ENCODE data around the gene CYP1A2.
"Not testable (repeated sequence)": the region's sequence is repeated elsewhere in the genome, so short reads cannot be mapped to it uniquely, and the experiment has no call there.

Gene CYP1A2, protein sequence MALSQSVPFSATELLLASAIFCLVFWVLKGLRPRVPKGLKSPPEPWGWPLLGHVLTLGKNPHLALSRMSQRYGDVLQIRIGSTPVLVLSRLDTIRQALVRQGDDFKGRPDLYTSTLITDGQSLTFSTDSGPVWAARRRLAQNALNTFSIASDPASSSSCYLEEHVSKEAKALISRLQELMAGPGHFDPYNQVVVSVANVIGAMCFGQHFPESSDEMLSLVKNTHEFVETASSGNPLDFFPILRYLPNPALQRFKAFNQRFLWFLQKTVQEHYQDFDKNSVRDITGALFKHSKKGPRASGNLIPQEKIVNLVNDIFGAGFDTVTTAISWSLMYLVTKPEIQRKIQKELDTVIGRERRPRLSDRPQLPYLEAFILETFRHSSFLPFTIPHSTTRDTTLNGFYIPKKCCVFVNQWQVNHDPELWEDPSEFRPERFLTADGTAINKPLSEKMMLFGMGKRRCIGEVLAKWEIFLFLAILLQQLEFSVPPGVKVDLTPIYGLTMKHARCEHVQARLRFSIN

DNA sequence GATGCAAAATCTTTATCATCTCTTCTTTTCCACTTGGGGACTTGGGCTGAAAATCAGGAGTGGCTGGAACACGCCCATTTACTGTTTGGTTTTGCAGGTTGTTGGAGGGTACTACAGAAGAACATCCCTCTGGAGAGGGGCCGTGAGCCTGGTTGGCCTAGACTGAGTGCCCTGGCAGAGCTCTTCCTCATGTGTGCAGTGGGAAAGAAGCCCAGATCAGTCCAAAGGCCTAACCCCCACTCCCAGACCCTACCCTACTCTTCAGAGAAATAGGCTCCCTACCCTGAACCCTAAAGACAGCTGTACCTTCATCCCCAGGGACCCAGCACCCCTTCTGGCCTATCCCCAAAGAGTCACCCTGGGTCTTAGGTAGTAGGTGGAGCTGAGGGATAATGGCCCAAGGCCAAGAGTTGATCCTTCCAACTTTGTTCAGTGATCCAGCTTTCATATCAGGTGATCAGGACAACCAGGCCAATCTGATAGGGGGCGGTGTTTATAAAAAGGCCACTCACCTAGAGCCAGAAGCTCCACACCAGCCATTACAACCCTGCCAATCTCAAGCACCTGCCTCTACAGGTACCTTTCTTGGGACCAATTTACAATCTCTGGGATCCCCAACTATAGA lies at the start of gene CYP1A2:
Gene CYP1A2 (plus strand): TSS at position 524 of the 625 bp plus-strand sequence. CDS start 894 bp downstream, outside the sequence.
- no peak for DNase-seq

DNA sequence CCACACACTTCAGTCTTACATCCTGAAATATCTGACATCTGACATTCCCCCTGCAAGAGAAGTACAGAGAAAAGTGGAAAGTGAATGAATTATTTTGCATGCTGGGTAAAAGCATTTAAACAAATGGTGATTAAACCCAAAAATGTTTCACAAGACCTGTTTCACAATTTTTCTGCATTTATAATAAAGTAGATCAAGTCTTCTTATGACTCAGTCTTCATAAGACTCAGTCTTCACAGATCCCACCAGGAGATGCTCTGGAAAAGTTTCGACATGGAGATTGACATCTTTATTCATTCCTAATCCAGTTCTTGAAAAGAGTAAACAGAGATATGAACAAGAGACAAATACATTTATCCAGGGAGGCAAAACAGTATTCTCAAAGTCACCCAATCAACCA lies 39.6 kb upstream of the CYP1A2 start:
- DNase-seq: no peak

DNA sequence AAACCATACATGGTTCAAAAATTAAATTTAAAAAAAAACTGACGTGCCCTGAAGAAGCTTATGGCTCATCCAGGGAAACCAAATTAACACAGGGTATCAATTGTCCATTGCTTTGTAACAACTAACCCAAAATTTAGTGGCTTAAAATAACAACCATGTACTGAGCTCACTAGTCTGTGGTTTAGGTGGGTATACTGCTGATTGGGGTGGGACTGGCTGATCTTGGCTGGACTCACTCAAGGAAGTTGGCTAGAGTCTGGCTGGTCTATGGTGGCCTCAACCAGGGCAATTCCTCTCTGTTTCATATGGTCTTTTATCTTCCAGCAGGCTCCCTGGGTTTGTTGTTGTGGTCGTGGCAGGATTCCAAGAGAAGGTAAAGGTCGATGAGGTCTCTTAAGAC lies 38.8 kb upstream of the CYP1A2 start:
- no peak for DNase-seq

DNA sequence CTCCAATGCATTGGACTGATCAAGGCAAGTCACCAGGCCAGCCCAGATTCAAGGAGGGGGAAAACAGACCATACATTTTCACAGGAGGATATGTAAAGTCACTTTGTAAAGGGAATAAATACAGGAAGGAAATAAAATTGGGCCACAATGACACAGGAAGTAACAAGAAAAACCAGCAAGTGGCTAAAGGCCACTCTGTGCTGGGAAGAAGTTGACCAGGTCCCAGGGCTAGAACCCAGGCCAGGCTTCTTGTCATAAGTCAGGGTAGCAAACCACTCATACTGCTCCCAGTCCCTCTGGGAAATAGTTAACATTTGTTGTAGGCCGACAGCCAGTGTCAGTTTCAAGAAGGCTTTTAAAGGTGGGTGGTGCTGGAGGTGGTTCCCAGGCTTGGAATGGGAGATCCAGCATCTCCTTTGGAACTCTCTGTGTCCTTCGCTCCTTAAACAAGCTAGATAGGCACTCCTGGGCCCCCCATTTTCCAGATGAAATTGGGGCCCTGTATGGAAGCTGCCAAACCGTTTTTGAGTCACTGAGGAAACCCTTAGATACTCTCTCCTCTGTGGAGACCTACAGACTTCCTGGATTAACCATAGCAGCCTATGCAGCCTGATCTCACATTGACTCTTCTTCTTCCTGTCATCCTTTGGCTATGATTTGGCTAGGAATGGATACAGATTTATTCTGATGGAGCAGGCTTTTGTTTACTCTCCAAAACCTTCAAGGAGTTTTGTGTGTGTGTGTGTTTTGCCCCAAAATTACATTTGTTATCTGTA lies 38.1 kb upstream of the CYP1A2 start:
- no peak for DNase-seq

DNA sequence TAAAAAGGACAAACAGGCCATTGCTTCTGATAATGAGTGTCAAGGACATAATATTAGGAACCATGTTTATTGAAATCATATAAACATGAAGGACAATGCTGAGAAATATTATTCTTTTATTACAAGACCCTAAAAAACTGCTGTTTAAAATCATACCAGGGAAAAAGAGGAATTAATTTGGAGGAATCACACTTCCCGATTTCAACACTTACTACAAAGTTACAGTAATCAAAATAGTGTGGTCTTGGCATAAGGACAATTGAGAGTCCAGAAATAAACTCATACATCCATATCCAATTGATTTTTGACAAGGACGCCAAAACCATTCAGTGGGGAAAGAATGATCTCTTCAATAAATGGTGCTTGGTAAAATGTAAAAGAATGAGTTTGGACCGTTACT lies 36.3 kb upstream of the CYP1A2 start:
- DNase-seq: no peak

DNA sequence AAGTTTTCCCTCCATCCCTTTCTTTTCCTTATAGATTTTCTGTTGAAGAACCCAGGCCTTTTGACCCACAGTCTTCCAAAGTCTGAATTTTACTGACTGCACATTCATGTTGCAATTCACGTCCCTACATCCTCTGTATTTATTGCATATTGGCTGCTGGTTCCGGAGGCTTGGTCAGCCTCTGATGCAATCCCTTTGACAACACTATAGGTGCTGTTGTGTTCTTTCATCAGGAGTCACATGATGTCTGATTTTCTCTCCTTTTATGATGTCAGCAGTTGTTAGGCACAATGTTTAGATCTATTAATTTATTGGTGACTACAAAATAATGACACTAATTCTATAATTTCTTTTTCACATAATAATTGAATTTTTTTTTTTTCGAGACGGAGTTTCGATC lies 32.0 kb upstream of the CYP1A2 start:
- DNase-seq: no peak

DNA sequence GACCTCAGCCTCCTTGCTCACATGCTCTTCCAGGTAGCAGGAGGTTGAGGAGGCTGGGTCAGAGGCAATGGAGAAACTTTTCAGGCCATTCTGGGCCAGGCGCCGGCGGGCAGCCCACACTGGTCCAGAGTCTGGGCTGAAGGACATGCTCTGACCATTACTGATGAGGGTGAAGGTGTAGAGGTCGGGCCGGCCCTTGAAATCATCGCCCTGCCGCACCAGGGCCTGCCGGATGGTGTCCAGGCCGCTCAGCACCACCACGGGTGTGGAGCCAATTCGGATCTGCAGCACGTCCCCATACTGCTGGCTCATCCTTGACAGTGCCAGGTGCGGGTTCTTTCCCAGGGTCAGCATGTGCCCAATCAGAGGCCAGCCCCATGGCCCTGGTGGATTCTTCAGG lies 26.1 kb upstream of the CYP1A2 start:
- no peak for DNase-seq

DNA sequence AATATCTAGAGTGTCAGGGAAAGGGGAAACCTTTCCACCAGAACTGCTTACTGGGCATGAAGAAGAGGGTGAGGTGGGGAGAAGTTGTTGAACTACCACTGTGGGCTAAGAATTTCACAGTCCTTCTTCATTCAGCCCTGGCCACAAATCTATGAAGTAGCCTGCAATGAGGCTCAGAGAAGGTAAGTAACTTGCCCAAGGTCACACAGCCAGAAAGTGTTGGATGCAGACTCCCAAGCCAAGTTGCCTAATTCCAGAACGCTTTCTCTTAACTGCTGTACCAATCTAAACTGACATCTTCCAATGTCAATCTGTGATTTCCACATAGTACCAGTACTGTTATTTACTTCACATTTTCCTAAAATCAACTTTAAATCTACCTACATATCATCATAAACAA lies 25.5 kb upstream of the CYP1A2 start:
- no peak for DNase-seq

DNA sequence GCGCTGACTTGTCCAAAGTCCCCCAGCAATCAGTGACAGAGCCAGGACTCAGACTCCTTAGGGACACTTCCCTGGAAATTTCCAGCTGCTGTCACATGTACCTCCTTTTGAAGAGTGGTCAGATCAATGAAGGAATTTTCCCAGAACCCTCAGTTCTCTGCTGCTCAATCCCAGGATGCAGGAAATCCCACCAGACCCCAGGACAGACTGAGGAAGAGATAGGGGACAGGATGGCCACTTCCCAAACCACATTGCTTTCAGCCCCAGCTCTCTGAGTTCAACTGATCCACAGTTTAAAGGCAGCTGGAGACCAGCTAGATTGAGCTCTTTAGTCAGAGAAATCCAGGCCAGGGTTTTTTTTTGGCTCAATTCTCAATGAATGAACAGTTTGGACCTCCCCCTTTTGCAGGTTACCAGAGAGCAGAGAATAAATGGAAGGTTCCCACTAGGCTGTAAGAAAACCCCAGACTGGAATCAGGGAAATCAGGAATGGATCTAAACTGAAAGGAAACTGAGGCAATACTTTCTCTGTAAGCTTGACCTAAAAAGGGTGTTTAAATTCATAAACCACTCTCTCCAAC lies 24.8 kb upstream of the CYP1A2 start:
- no peak for DNase-seq

DNA sequence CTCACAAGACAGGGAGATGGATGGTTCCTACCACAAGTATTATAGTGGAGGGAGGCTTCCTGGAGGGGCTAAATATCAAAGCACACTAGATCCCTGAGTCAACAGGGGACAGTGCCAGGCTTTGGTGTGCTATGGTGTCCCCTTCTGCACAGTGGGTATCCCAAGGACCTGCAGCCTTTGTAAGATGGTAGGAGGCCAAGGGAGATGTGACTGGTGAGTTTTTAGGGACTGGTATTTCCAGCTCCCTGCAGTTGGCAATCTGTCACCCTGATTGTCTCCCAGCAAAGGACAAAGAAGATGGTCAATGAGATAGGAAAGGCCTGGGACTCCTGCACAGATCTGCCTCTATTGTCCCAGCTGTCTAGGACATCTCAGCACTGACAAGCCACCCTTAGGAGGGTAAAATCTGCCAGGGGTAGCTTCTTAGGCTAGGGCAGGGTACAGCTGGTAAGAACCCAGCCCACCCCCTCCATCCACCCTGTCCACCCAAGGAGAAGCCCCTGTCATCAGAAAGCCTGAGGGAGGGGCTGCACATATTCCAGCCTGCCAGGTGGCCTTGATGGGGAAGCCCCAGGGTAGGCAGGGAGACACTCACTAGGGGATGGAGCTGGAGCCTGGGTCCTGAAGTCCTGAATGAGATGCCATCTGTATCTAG lies 23.9 kb upstream of the CYP1A2 start:
- no peak for DNase-seq

DNA sequence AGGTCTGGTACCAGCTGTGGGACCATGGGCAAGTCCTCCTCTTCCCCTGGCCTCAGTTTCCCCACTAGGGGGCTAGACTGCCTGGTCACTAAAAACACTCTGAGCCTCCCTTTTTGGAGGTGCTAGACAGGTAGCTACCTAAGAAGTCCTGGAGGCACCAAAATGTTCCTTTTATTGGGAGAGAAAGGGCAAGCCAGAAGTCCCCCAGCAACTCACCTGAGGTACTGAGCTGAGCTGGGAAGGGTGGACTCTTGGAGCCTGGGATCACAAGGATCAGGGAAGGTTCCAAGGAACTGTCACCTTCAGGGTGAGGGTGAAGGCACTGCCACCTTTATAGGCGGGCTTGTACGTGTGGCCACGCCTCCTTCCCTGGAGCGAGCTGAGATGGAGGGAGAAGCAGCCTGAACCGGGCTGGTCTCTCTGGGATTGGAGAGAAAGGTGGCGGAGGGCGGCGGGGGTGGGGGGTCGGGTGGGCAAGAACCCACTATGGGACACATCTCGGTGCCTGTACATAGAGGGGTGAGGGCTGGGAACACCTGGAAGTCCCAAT lies 23.3 kb upstream of the CYP1A2 start, which contains the start of gene CYP1A1:
Gene CYP1A1 (minus strand): TSS at position 304 of the 550 bp plus-strand sequence. CDS start 2,431 bp downstream, outside the sequence.
- DNase-seq: peak; percentile 60

DNA sequence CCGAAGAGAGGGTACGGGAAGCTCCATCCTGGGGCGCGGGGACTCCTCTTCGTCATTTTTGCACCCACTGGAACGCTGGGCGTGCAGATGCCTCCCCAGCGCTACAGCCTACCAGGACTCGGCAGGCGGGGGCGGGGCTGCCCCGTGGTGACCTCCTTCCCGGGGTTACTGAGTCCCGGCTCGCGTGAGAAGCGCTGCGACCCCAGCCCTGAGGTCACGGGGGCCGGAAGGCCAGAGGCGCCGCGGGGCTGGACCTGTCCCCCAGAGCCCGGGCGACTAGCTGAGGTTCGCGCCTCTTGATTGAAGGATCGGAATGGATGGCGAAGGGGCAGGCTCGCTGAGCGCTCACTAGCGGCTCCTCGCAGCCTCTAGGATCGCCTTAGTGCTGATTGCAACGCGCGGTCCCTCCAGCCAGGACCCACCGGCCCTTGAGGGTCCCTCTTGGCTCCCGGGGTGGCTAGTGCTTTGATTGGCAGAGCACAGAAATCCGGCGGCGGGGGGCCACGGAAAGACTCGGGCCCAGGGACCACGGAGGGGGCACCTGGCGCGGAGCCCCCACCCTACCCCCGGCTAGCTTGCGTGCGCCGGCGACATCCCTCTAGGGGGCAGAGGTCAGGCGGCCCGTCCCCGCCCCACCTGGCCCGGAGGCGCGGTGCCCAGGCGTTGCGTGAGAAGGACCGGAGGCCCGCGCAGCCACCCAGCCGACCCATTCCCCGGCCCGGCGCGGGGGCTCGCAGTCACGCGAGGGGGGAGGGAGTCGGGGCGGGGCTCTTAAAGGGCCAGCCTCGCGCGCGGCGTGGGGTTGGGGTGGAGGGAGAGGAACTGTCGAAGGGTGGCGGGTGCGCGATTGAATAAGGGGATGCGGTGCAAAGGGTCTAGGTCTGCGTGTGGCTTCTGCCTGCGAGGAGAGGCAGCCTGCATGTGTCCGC lies 22.5 kb upstream of the CYP1A2 start:
- peak; percentile 72 for DNase-seq

DNA sequence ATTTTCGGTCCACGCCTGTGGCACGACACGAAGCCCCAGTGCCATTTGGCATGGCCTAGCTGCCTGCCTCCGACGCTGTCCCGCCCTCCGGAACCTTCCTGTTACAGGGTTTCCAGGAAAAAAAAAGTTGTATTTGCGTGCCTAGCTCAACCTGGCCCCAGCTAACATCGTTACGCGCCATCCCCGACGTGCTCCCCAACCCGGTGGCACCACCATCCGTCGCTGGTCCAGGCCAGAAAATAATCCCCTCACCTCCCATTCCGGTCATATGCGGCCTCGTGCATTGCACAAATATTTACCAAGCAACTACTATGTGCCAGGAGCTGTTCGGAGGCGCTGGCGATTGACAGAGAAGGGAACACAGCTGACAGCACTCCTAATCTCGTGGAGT lies 21.9 kb upstream of the CYP1A2 start:
- DNase-seq: no peak

DNA sequence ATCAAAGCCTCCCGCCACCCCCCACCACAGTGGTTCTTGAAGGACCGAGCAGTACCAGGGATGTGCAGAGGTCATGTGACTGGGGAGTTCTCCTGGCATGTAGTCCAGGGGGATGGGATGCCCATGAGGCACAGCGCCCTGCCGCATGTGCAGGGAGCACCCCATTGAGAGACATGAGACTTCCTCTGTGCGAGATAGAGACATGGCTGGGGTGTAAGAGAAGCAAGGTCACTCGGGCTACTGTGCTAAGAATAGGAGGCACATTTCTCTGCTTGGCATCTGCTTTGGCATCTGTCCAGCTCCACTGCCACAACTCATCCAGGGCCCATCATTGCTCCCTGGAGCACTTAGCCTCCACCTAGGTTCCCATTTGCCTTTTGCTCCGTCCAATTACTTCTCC lies 20.9 kb upstream of the CYP1A2 start:
- DNase-seq: no peak

DNA sequence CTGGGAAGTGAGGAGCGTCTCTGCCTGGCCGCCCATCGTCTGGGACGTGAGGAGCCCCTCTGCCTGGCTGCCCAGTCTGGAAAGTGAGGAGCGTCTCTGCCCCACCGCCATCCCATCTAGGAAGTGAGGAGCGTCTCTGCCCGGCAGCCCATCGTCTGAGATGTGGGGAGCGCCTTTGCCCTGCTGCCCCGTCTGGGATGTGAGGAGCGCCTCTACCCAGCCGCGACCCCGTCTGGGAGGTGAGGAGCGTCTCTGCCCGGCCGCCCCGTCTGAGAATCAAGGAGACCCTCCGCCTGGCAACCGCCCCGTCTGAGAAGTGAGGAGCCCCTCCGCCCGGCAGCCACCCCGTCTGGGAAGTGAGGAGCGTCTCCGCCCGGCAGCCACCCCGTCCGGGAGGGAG lies 19.9 kb upstream of the CYP1A2 start:
- DNase-seq: not testable (repeated sequence)

DNA sequence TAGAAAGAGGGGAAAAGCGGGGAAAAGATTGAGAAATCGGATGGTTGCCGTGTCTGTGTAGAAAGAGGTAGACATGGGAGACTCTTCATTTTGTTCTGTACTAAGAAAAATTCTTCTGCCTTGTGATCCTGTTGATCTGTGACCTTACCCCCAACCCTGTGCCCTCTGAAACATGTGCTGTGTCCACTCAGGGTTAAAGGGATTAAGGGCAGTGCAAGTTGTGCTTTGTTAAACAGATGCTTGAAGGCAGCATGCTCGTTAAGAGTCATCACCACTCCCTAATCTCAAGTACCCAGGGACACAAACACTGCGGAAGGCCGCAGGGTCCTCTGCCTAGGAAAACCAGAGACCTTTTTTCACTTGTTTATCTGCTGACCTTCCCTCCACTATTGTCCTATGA lies 19.3 kb upstream of the CYP1A2 start:
- DNase-seq: not testable (repeated sequence)

DNA sequence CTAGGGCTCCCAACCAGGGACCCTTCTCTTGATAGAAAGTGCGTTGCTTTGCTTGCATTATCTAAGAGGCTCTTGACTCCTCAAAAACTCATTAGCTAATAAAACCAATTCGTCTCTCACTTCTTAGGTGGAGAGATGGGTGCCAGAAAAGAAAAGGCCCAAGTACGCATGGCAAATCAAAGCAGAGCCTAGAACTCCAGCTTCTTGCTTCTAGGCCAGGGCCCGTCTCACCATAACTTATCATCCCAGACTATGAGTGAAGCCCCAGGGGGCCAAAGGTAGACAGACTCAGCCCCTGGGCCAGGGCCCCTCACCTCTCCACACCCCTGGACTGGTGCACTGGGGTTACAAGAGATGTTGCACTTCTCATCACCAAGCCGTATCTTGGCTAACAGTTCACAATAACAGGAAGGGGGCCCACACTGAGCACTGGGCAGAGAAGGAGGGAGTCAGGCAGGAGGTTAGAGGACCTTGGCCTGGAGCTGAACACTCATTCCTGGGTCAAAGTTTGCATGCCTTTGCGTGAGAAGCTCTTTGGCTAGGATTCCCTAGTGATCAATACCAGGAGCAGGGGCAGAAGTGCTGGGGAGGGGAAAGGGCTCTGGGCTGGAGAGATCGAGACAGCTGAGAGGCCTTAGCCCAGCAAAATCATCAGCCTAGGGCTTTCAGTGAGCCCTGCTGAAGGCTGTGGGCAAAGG lies 17.9 kb upstream of the CYP1A2 start:
- no peak for DNase-seq

DNA sequence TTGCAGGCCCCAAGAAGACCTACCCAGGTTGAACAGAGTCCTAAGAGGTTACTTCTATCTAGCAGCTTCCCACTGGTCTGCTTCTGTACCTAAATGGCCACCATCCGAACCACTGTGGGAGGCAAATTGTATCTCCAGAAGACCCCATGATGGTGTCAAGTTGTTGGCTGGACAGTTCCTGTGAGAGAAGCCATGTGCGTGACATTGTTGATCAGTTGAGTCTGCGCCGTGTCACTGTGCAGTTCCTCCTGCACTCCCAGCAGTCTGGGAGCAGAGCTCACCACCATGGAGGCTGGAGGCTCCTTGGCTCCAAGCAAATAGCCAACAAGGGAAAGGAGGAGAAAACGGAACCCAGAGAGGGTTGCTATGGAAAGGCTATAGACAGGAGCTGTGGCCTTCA lies 15.8 kb upstream of the CYP1A2 start:
- no peak for DNase-seq

DNA sequence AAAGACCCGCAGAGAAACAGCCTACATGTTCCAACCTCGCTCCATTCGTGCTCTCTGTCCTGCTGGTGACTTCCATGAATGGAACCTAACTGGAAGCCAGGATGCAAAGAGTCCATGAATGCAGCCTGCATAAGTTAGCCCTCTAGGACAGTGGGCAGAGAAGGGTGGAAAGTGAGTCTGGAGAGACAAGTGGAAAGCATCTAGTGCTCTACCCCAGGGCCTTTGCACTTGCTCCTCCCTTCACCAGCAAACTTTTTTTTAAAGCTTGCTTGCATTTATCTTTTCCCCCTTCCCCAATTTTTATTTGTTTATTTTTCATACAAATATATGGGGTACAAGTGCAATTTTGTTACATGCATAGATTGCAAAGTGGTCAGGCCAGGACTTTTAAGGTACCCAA lies 15.4 kb upstream of the CYP1A2 start:
- DNase-seq: no peak

DNA sequence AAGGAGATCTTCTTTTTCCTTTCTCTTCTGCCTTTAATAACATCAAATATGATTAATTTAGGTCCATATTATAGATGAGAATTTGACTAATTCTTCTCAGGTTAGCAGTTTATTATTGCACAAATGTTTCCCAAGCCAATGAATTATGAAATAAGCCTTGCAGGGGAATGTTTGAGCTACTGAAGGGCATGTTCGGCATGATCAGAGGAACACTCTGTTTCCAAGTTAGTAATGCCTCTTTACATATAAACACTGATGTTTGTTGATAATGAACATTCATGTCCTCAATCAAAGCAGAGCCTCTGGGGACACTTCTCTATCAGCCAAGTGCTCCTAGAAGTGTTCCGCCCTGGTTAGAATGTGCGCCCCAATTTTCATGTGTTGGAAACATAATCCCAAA lies 13.3 kb upstream of the CYP1A2 start:
- no peak for DNase-seq
